OCI-LY1 (cell line): ENCODE measurements around the gene DNAH17.

Source experiments
- H2AFZ ChIP-seq: fragments of 200-600 bp; sonication (generic), shearing (Covaris generic); 2 replicates; pipeline ENCODE4 v1.6.0; 2014; ENCODE audit warnings: antibody characterized with exemption, mild to moderate bottlenecking, low read length
- H3F3A ChIP-seq: fragments of 200-600 bp; sonication (generic), shearing (Covaris generic); 2 replicates; pipeline ENCODE4 v1.6.0; 2014; ENCODE audit warnings: mild to moderate bottlenecking, antibody characterized with exemption, low read length, moderate library complexity; ENCODE audit not compliant: insufficient read depth
- H3K27ac ChIP-seq: fragments of 200-600 bp; sonication (generic); 2 replicates; pipeline ENCODE4 v1.5.1; 2014; ENCODE audit warnings: low read length, mixed run types, mild to moderate bottlenecking, low read depth; ENCODE audit not compliant: poor library complexity, severe bottlenecking
- H3K27me3 ChIP-seq: fragments of 200-600 bp; sonication (generic); 2 replicates; pipeline ENCODE4 v1.6.0; 2014; ENCODE audit warnings: antibody characterized with exemption, mild to moderate bottlenecking, low read length, moderate library complexity; ENCODE audit not compliant: insufficient read depth
- H3K36me3 ChIP-seq: fragments of 200-600 bp; sonication (generic); 2 replicates; pipeline ENCODE4 v1.6.1; 2014; ENCODE audit warnings: mild to moderate bottlenecking, antibody characterized with exemption, low read length, moderate library complexity, mixed read lengths; ENCODE audit not compliant: insufficient read depth
- H3K4me1 ChIP-seq: fragments of 200-600 bp; sonication (generic); 2 replicates; pipeline ENCODE4 v1.5.1; 2014; ENCODE audit warnings: mild to moderate bottlenecking, low read length, moderate library complexity; ENCODE audit not compliant: insufficient read depth, severe bottlenecking
- H3K4me2 ChIP-seq: fragments of 200-600 bp; sonication (generic), shearing (Covaris generic); 2 replicates; pipeline ENCODE4 v1.6.1; 2014; ENCODE audit warnings: low read length
- H3K4me3 ChIP-seq: fragments of 200-600 bp; sonication (generic); 2 replicates; pipeline ENCODE4 v1.5.1; 2014; ENCODE audit warnings: low read length, low read depth, mild to moderate bottlenecking, mixed read lengths; ENCODE audit not compliant: poor library complexity, severe bottlenecking
- H3K79me2 ChIP-seq: fragments of 200-600 bp; shearing (Covaris generic); 2 replicates; pipeline ENCODE4 v1.6.1; 2016; ENCODE audit warnings: mixed run types, low read length, mixed read lengths; ENCODE audit not compliant: insufficient read depth
- H3K9ac ChIP-seq: fragments of 200-600 bp; sonication (generic), shearing (Covaris generic); 2 replicates; pipeline ENCODE4 v1.6.1; 2014; ENCODE audit warnings: mild to moderate bottlenecking, low read length, mixed read lengths
- H3K9me2 ChIP-seq: fragments of 200-600 bp; sonication (generic), shearing (Covaris generic); 2 replicates; pipeline ENCODE4 v1.6.1; 2014; ENCODE audit warnings: low read depth, mild to moderate bottlenecking, low read length, mixed read lengths
- H3K9me3 ChIP-seq: fragments of 200-600 bp; shearing (Covaris generic); 2 replicates; pipeline ENCODE4 v1.6.1; 2014; ENCODE audit warnings: low read length, mixed read lengths
- H4K20me1 ChIP-seq: fragments of 200-600 bp; sonication (generic), shearing (Covaris generic); 2 replicates; pipeline ENCODE4 v1.6.0; 2016; ENCODE audit warnings: mild to moderate bottlenecking, low read length; ENCODE audit not compliant: insufficient read depth
- EZH2 ChIP-seq: fragments of 200-600 bp; sonication (generic), shearing (Covaris generic); IDR thresholded peaks from 2 replicates; pipeline ENCODE4 v1.8.0; 2017; ENCODE audit warnings: borderline replicate concordance, mixed run types, mild to moderate bottlenecking, antibody characterized with exemption, low read length, moderate library complexity, mixed read lengths
- TF ChIP-seq, protein P1 (sequence below): fragments of 200-600 bp; sonication (generic), shearing (Covaris generic); IDR thresholded peaks from 2 replicates; pipeline ENCODE4 v1.5.1; 2017; ENCODE audit warnings: mild to moderate bottlenecking, antibody characterized with exemption, low read length, moderate library complexity, mixed read lengths

Gene DNAH17

DNA sequence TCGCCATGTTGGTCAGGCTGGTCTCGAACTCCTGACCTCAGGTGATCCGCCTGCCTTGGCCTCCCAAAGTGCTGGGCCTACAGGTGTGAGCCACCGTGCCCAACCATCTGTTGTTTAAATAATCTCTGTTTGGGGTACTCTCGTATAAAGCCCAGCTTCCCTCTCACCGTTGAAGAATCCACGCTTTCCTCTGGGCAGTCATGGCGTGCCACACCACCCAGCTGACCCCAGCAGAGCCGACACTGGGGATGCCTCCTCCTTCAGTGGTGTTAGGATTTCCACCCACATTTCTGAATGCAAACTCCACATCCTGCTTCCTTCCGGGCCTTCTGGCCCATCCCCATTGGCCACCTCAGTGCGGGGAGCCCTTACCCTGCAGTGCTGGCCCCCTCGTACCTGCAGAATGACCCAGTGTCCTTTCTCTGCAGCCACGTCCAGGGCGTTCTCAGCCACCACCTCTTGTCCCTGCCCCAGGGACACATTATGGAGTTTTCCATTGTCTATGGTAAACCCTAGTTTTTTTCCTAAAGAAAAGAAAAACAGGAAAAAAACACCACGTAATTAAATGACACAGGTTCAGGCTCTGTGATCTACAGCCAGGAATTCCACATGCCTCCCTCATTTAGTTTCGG is 138.4 kb downstream of the DNAH17 start:
- Histone ChIP-seq H3K36me3 (no peaks in the 10 kb centered on the region), H3K4me1 (no peaks in the 10 kb centered on the region), H3K27ac (no peak overlapping the region), H2AFZ (no peak overlapping the region), H3K9ac (no peak overlapping the region), H3K4me2 (no peak overlapping the region), H3F3A (no peaks in the 10 kb centered on the region), H3K27me3 (peaks cover 9% of the 10 kb centered on the region; the same call in 1 of the 2 replicates), H3K9me3 (no peaks in the 10 kb centered on the region), H3K79me2 (no peaks in the 10 kb centered on the region), H4K20me1 (no peaks in the 10 kb centered on the region), H3K9me2 (no peaks in the 10 kb centered on the region), H3K4me3 (no peak overlapping the region)
- TF ChIP-seq EZH2: no peak

DNA sequence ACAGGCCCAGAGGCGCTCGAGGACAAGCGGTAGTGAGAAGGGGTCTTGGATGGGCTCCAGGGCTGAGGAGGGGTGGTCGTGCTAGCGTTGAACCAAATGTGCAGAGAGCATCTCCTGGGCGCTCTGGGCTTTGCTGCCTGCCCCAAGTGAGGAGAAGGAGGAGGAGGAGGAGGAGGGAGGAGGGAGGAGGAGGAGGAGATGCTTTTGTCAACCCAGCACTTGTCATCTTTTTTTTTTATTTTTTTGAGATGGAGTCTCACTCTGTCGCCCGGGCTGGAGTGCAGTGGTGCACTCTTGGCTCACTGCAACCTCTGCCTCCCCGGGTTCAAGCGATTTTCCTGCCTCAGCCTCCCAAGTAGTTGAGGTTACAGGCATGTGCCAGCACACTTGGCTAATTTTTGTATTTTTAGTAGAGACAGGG is 138.9 kb downstream of the DNAH17 start:
- no peaks in the 10 kb centered on the region for H3K79me2 ChIP-seq
- no peak overlapping the region for H2AFZ ChIP-seq
- TF ChIP-seq, protein P1, sequence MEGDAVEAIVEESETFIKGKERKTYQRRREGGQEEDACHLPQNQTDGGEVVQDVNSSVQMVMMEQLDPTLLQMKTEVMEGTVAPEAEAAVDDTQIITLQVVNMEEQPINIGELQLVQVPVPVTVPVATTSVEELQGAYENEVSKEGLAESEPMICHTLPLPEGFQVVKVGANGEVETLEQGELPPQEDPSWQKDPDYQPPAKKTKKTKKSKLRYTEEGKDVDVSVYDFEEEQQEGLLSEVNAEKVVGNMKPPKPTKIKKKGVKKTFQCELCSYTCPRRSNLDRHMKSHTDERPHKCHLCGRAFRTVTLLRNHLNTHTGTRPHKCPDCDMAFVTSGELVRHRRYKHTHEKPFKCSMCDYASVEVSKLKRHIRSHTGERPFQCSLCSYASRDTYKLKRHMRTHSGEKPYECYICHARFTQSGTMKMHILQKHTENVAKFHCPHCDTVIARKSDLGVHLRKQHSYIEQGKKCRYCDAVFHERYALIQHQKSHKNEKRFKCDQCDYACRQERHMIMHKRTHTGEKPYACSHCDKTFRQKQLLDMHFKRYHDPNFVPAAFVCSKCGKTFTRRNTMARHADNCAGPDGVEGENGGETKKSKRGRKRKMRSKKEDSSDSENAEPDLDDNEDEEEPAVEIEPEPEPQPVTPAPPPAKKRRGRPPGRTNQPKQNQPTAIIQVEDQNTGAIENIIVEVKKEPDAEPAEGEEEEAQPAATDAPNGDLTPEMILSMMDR: no peak
- no peak for TF ChIP-seq EZH2
- H3F3A ChIP-seq: no peaks in the 10 kb centered on the region
- H3K4me1 ChIP-seq: no peaks in the 10 kb centered on the region
- H3K9me2 ChIP-seq: no peaks in the 10 kb centered on the region
- no peaks in the 10 kb centered on the region for H4K20me1 ChIP-seq
- no peaks in the 10 kb centered on the region for H3K36me3 ChIP-seq
- H3K9me3 ChIP-seq: no peaks in the 10 kb centered on the region
- no peak overlapping the region for H3K4me2 ChIP-seq
- no peak overlapping the region for H3K4me3 ChIP-seq
- peaks cover 9% of the 10 kb centered on the region; the same call in 1 of the 2 replicates for H3K27me3 ChIP-seq
- H3K9ac ChIP-seq: no peak overlapping the region
- no peak overlapping the region for H3K27ac ChIP-seq

DNA sequence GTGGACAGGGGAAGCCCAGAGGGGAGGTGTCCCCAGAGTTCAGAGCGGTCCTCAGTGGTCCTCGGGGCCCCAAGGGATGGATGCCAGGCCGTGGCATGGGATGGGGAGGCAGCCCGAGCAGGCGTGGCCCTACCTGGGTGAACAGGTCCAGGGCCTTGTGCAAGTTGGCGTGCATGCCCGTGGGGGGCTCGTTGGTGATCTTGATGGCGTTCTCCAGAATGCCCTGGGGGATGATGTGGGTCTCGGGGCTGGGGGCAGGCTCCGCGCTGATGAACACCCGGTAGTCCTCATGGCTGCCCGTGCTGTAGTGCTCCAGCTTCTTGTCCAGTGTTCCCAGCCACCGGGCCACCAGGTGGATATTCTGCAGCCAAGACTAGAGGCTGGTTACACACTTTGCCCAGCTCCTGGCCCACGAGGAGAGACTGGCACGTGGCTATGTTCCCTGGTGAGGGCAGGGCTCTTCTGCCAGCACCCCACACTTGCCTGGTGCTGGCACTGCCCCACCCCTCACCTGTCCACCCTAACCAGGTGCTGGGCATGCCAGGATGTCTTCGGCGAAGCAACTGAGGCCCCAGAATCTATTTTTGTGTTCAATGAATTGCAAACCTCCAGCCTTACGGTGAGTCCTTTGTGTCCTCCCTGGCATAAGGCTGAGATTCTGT is 139.6 kb downstream of the DNAH17 start:
- peaks cover 7% of the 10 kb centered on the region; the same call in 1 of the 2 replicates for H3K27me3 ChIP-seq
- H3K4me3 ChIP-seq: no peak overlapping the region
- H3K27ac ChIP-seq: no peak overlapping the region
- H3K9me3 ChIP-seq: no peaks in the 10 kb centered on the region
- H3K9me2 ChIP-seq: no peaks in the 10 kb centered on the region
- H3K79me2 ChIP-seq: no peaks in the 10 kb centered on the region
- no peaks in the 10 kb centered on the region for H3K36me3 ChIP-seq
- no peak overlapping the region for H3K4me2 ChIP-seq
- no peak overlapping the region for H2AFZ ChIP-seq
- no peak for TF ChIP-seq EZH2
- TF ChIP-seq, protein P1: no peak
- no peaks in the 10 kb centered on the region for H3K4me1 ChIP-seq
- H4K20me1 ChIP-seq: no peaks in the 10 kb centered on the region
- H3F3A ChIP-seq: no peaks in the 10 kb centered on the region
- H3K9ac ChIP-seq: no peak overlapping the region
